GM23248 (cell line): Measurements from ENCODE around the gene VKORC1.

Experiments
- EZH2 ChIP-seq: fragments of 200-600 bp; sonication (generic); IDR thresholded peaks from 2 replicates; pipeline ENCODE4 v1.6.1; 2018; ENCODE audit warnings: antibody characterized with exemption, mild to moderate bottlenecking; ENCODE audit not compliant: insufficient read depth, poor library complexity, severe bottlenecking
- EZH2phosphoT487 ChIP-seq: fragments of 200-600 bp; sonication (generic); IDR thresholded peaks from 2 replicates; pipeline ENCODE4 v1.6.1; 2018; ENCODE audit warnings: antibody characterized with exemption, moderate library complexity, mild to moderate bottlenecking, low read depth; ENCODE audit not compliant: insufficient read depth

DNA sequence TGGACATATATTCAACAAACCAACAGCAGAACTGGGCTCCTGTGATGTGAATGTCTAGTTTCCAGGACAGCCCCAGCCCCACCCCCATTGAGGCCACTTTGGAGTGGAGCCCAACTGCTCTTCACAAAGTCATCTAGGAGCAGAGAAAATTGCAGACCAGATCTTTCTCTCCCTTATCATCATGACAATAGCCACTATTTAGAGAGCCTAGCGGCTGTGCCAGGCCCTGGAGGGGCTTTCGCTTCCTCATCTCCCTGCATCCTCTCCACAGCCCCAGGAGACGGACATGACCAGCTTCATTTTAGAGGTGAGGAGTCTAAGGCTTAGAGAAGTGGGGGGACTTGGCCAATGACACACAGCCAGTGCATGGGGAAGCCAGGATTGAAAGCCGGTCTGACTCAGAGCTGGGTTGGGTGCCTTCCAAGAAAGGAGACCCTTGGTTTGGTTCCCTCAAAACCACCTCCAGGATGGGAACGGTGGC lies 39.5 kb upstream of the VKORC1 start:
- no peak for TF ChIP-seq EZH2phosphoT487
- TF ChIP-seq EZH2 = no peak
